ENCODE results near the gene TAC4. TPM values are rescaled to one million over a fixed set of nuclear protein-coding genes. Genes with fewer than 3 reads are reported as not detected.

TAC4 gene, protein sequence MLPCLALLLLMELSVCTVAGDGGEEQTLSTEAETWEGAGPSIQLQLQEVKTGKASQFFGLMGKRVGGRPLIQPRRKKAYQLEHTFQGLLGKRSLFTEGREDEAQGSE
- total RNA-seq = not detected in 2 replicates

DNA sequence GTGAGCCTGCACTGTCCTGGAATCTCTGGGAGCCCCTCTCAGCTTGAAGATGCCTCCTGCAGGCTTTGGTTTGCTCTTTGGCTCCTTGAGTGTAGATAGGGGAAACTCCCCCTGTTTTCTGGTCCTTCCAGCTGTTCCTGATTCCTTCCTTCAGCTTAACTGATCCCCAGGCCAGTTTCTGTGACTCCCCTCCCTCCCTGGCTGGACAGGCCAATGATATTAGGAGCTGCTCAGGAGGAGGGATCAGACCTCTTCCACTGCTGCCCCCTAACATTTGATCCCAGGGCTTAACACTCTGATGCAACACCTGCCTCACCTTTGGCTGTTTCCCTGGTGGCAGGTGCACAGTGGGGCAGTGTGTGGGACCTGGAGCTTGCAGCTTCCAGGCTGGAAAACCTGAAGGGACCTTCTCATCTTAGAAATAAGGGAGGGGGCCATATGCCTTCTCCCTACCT lies at the start of gene TAC4:
TSS of gene TAC4 (minus strand) at position 51 of the 455 bp plus-strand sequence. CDS start 52 bp downstream, outside the sequence.
- DNase-seq = no peak
- H3K4me3 Mint-ChIP-seq = no peak within 1 kb of the TSS
- H3K27ac Mint-ChIP-seq = no peak within 1 kb of the TSS
- H3K9me3 Mint-ChIP-seq = no peaks in the 10 kb centered on the region
- H3K36me3 Mint-ChIP-seq (ENCODE audit: low read depth) = peaks cover 2% of the 10 kb centered on the region
- intact Hi-C loops (cut with micrococcal nuclease) = no loop called here
- H3K4me1 Mint-ChIP-seq = peaks cover 25% of the 10 kb centered on the region
- peaks cover 5% of the 10 kb centered on the region for H3K27me3 Mint-ChIP-seq

DNA sequence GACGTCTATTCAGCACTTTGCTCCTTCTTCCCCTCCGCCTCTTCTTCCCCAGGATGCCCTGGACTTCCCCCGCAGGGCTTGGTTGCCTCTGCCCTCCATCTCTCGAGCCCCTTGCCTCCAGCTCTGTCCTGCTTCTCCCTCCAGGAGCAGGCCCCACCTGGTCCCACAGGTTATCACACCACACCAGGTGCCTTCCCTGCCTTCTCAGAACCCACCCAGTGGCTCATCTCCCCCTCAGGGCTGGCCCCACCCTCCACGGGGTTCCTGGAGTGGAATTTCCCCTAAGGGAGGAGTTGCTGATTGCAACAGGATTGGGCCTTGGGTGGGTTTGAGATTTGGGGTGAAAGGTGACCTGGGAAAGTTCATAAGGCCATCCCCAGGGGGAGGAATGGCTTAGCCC lies 49.0 kb upstream of the TAC4 start:
- H3K27ac Mint-ChIP-seq = no peak overlapping the region
- no peaks in the 10 kb centered on the region for H3K36me3 Mint-ChIP-seq (ENCODE audit: low read depth)
- intact Hi-C loops (cut with micrococcal nuclease) = no loop called here
- no peak for DNase-seq
- no peaks in the 10 kb centered on the region for H3K9me3 Mint-ChIP-seq
- peaks cover 65% of the 10 kb centered on the region for H3K27me3 Mint-ChIP-seq
- no peaks in the 10 kb centered on the region for H3K4me1 Mint-ChIP-seq
- no peak overlapping the region for H3K4me3 Mint-ChIP-seq

DNA sequence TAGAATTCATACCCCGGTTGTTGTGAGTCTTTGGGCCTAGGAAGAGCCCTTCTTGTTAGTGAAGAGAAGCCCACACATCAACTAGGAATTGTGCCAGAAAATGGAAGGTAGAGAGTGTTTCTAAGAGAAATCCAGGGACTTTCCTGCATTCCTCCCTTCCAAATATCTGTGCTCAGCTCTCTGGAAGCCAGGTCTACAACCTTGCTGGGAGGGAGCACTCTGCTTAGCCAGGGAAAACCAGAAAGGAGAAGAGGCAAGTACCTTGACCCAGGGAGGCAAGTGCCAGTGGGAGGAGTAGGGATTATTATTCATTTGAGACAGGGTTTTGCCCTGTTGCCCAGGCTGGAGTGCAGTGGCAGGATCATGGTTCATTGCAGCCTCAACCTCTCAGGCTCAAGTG lies 48.4 kb upstream of the TAC4 start:
- H3K36me3 Mint-ChIP-seq (ENCODE audit: low read depth) = no peaks in the 10 kb centered on the region
- no peak overlapping the region for H3K4me3 Mint-ChIP-seq
- intact Hi-C loops (cut with micrococcal nuclease) = no loop called here
- H3K4me1 Mint-ChIP-seq = no peaks in the 10 kb centered on the region
- no peaks in the 10 kb centered on the region for H3K9me3 Mint-ChIP-seq
- peaks cover 68% of the 10 kb centered on the region for H3K27me3 Mint-ChIP-seq
- H3K27ac Mint-ChIP-seq = no peak overlapping the region
- DNase-seq = no peak

DNA sequence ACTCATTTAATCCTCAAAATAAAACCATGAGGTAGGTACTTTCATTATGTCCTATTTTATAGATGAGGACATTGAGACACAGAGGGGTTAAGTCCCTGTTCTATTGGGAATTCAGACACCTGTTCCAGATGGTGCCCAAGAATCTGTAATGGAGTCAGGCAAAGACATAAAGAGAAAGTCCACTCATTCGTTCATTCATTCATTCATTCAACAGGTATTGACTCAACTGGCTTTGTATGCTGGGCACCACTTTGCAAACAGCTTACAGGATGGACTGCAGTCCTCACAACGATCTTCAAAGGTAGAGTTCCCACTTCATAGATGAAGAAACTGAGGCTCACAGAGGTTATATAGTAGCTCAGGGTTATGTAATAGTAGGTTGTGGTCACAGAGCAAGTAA lies 47.9 kb upstream of the TAC4 start:
- H3K9me3 Mint-ChIP-seq = no peaks in the 10 kb centered on the region
- intact Hi-C loops (cut with micrococcal nuclease) = no loop called here
- no peaks in the 10 kb centered on the region for H3K36me3 Mint-ChIP-seq (ENCODE audit: low read depth)
- H3K27me3 Mint-ChIP-seq = peaks cover 68% of the 10 kb centered on the region
- no peak overlapping the region for H3K4me3 Mint-ChIP-seq
- H3K4me1 Mint-ChIP-seq = no peaks in the 10 kb centered on the region
- no peak overlapping the region for H3K27ac Mint-ChIP-seq
- no peak for DNase-seq

DNA sequence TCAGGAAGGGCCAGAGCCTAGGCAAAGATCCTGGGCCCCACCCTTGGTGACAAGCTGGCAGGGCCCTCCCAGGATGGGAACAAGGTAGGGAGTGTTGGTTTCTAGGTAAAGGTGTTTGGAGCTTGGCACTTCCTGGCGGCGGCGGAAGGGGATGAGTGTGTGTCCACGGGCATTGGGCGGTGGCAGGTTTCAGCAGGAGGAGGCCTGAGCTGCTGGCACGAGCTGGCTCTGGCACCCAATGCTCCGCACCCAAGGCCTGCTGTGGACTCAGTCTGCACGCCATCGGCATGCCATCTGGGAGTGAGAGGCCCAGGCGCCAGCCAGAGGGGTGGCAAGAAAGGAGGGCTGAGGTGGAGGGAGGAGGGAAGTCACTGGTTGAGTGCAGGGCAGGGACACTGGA lies 46.9 kb upstream of the TAC4 start:
- intact Hi-C loops (cut with micrococcal nuclease) = no loop called here
- Mint-ChIP-seq H3K4me1 (no peaks in the 10 kb centered on the region), H3K9me3 (no peaks in the 10 kb centered on the region), H3K4me3 (no peak overlapping the region), H3K27ac (no peak overlapping the region), H3K27me3 (peaks cover 62% of the 10 kb centered on the region), H3K36me3 (ENCODE audit: low read depth) (no peaks in the 10 kb centered on the region)
- DNase-seq = no peak

GRCh38 chr17:49891694-49892389 lies 44.0 kb upstream of the TAC4 start:
- H3K27me3 Mint-ChIP-seq = peaks cover 67% of the 10 kb centered on the region
- H3K27ac Mint-ChIP-seq = no peak overlapping the region
- no peaks in the 10 kb centered on the region for H3K9me3 Mint-ChIP-seq
- DNase-seq = no peak
- H3K4me1 Mint-ChIP-seq = no peaks in the 10 kb centered on the region
- intact Hi-C loops (cut with micrococcal nuclease) = no loop called here
- H3K4me3 Mint-ChIP-seq = no peak overlapping the region
- no peaks in the 10 kb centered on the region for H3K36me3 Mint-ChIP-seq (ENCODE audit: low read depth)

DNA sequence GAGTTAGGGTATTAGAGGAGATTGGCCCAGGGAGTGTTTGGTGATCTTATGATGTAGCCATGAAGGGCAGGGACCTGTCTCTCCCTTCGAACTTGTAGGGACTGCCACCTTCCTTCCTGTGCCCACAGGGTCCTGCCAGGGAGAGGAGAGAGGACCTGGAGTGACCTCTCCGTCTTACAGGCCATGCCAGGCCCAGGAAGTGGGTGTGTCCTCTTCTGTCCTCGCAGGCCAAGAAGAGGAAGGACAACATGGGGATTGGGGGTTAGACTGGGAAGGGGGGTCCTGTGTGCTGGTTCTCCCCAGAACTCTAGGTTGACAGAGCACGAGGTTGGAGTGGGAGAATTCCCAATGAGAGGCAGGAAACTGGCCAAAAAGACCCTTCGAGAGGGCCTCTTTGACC lies 43.4 kb upstream of the TAC4 start:
- no peaks in the 10 kb centered on the region for H3K4me1 Mint-ChIP-seq
- no peaks in the 10 kb centered on the region for H3K36me3 Mint-ChIP-seq (ENCODE audit: low read depth)
- no peak for DNase-seq
- H3K27ac Mint-ChIP-seq = no peak overlapping the region
- no peaks in the 10 kb centered on the region for H3K9me3 Mint-ChIP-seq
- intact Hi-C loops (cut with micrococcal nuclease) = no loop called here
- H3K4me3 Mint-ChIP-seq = no peak overlapping the region
- H3K27me3 Mint-ChIP-seq = peaks cover 65% of the 10 kb centered on the region

DNA sequence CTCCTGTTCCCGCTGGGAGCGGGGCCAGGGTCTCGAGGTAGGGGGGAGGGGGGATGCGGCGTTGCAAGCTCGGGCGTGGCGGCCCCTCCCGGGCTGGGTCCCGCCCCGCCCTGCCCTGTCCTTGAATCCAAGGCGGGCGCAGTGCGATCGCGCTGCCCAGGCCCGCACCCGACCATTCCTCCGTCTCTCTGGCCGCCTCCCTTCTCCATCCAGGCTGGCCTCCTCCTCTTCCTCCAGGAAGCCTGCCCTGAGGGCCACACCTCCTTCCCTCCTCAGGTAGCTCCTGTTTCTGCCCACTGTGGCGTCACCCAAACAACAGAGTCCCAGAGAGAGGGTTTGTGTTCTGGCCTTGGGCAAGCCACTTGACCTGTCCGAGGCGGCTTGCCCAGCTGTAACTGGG lies 43.0 kb upstream of the TAC4 start:
- Mint-ChIP-seq H3K4me1 (no peaks in the 10 kb centered on the region), H3K27ac (no peak overlapping the region), H3K9me3 (no peaks in the 10 kb centered on the region), H3K36me3 (ENCODE audit: low read depth) (no peaks in the 10 kb centered on the region), H3K27me3 (peaks cover 61% of the 10 kb centered on the region), H3K4me3 (no peak overlapping the region)
- no peak for DNase-seq
- intact Hi-C loops (cut with micrococcal nuclease) = no loop called here

DNA sequence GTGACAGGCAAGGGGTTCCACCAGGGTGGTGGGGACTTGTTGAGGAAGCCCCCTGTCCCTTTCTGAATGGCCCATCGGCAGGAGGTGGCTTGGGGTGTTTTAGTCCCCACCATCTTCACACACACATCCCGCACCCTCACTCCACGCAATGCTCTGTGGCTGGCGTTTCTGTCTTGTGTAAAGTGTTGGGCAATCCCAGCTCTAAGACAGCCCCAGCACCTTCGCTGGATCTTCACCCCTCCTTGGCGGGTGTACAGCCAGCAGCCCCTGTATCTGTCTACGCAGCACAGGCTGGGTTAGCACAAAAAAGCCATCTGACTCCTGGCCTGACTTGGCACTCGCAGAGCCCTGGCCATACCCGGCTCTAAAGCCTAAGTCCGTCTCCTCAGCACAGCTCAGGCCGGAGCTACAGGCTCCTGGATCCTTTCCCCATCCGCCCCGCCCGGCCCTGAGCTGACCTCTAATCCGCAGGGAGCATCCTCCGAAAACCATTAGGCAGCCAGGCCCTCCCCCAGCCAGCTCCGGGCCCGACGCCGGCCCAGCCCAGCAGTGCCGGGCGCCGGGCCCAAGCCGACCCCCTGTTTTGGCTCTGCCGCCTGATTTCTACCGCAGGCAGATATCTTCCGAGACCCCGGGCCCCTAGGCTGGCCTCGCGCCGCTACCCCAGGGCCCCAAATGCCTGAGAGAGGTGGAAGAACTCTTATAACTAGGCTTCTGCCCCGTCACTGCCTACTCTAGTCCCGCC lies 42.4 kb upstream of the TAC4 start:
- Mint-ChIP-seq H3K27me3 (peaks cover 58% of the 10 kb centered on the region), H3K36me3 (ENCODE audit: low read depth) (no peaks in the 10 kb centered on the region), H3K9me3 (no peaks in the 10 kb centered on the region), H3K4me3 (no peak overlapping the region), H3K4me1 (no peaks in the 10 kb centered on the region), H3K27ac (no peak overlapping the region)
- no peak for DNase-seq
- intact Hi-C loops (cut with micrococcal nuclease) = no loop called here

DNA sequence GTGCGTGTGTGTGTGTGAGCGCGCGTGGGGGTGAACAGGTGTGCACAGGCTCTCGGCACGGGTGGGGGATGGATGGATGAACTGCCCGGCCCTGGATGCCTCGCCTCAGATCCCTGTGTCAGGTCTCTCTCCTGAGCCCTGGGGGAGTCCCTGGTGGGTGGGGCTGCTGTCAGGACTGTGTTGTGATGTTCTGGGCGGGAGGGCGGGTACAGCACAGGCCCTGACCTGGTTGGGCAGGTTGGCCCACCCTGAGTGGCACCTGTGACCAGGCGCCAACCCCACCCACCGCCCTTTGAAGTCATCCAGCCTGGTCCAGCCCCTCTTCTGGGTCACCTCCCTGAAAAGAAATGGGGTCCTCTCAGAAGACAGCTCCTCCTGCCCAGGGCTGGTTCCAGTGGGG lies 41.6 kb upstream of the TAC4 start:
- DNase-seq = no peak
- H3K27ac Mint-ChIP-seq = no peak overlapping the region
- H3K4me1 Mint-ChIP-seq = no peaks in the 10 kb centered on the region
- H3K27me3 Mint-ChIP-seq = peaks cover 51% of the 10 kb centered on the region
- H3K4me3 Mint-ChIP-seq = no peak overlapping the region
- no peaks in the 10 kb centered on the region for H3K9me3 Mint-ChIP-seq
- intact Hi-C loops (cut with micrococcal nuclease) = no loop called here
- no peaks in the 10 kb centered on the region for H3K36me3 Mint-ChIP-seq (ENCODE audit: low read depth)

DNA sequence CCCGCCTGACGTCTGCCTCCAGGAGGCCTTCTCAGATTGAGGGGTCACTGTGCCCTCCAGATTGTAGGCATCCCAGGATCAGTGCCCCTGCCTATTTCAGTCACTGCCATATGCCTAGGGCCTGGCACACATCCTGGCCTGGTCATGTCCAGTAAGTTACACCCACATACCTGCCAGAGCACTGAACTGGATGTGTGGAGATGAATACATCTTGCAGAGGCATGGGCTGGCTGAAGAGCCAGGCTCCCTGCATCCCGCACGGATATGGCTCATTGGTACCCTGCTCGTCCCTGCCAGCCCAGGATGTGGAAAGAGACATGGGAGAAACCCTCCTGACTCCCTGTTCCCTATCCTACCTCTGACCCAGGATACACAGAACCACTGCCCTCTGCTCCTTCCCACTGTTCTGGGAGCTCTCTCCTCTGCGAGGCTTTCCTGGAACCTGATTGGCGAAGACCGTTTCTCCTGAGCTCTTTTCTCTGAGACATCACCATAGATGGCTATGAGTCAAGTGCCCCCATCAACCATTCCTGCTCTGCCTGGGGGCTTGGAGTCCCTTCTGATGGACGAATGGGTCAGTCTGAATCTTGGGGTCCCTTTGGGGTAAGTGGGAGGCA lies 40.0 kb upstream of the TAC4 start:
- H3K27ac Mint-ChIP-seq = no peak overlapping the region
- H3K9me3 Mint-ChIP-seq = no peaks in the 10 kb centered on the region
- no peaks in the 10 kb centered on the region for H3K36me3 Mint-ChIP-seq (ENCODE audit: low read depth)
- intact Hi-C loops (cut with micrococcal nuclease) = no loop called here
- no peak for DNase-seq
- H3K4me1 Mint-ChIP-seq = no peaks in the 10 kb centered on the region
- H3K27me3 Mint-ChIP-seq = peaks cover 42% of the 10 kb centered on the region
- H3K4me3 Mint-ChIP-seq = no peak overlapping the region

- H3K9me3 Mint-ChIP-seq = no peaks in the 10 kb centered on the region
- no peak overlapping the region for H3K4me3 Mint-ChIP-seq
- H3K4me1 Mint-ChIP-seq = no peaks in the 10 kb centered on the region
- no peak overlapping the region for H3K27ac Mint-ChIP-seq
- peaks cover 43% of the 10 kb centered on the region for H3K27me3 Mint-ChIP-seq
- DNase-seq = no peak
- intact Hi-C loops (cut with micrococcal nuclease) = no loop called here
- H3K36me3 Mint-ChIP-seq (ENCODE audit: low read depth) = no peaks in the 10 kb centered on the region
Observed at GRCh38 chr17:49887086-49887743, 39.3 kb upstream of the TAC4 start.

GRCh38 chr17:49886036-49886435 lies 38.2 kb upstream of the TAC4 start:
- intact Hi-C loops (cut with micrococcal nuclease) = no loop called here
- H3K9me3 Mint-ChIP-seq = no peaks in the 10 kb centered on the region

DNA sequence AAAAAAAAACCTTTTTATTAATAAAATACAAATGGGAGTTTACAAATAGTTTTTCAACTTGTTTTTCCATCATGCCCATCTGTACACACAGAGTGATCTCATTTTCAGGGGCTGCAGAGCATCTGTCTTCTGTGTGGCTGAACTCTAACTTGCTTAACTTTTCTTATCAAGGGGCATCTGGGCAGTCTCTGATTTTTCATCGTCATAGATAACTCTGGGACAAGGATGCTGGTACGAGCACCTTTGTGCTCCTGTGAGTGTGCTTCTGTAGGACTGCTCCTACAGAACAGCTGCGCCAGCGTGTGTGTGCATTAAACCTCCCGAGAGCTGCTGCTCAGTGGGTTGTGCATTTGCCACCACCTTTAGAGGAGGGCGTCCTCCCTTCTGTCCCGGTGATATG lies 34.6 kb upstream of the TAC4 start:
- intact Hi-C loops (cut with micrococcal nuclease) = no loop called here
- Mint-ChIP-seq H3K4me1 (peaks cover 3% of the 10 kb centered on the region), H3K4me3 (no peak overlapping the region), H3K27ac (no peak overlapping the region), H3K36me3 (ENCODE audit: low read depth) (no peaks in the 10 kb centered on the region), H3K27me3 (peaks cover 36% of the 10 kb centered on the region), H3K9me3 (no peaks in the 10 kb centered on the region)
- DNase-seq = no peak

More at GRCh38 chr17:49886036-49886435, 38.2 kb upstream of the TAC4 start:
- Mint-ChIP-seq H3K27me3 (peaks cover 33% of the 10 kb centered on the region), H3K4me1 (no peaks in the 10 kb centered on the region), H3K4me3 (no peak overlapping the region), H3K36me3 (ENCODE audit: low read depth) (no peaks in the 10 kb centered on the region), H3K27ac (no peak overlapping the region)
- DNase-seq = no peak

Measured in activated CD4-positive, alpha-beta T cell treated with anti-CD3 and anti-CD28 coated beads, Interleukin-2, amount 10 ng/mL, durations not matched to agents 24 days and 14 days (primary cell).